GM12878 (cell line): ENCODE data around the gene RAPGEF1. TPM values are rescaled to one million over a fixed set of nuclear protein-coding genes. Genes with fewer than 3 reads are reported as not detected.

ENCODE experiments used
- ATF7 ChIP-seq: fragments of 450-650 bp; IDR thresholded peaks from 2 replicates; pipeline ENCODE4 v1.6.1; 2016; ENCODE audit warnings: low read depth, mild to moderate bottlenecking
- BCL11A ChIP-seq: IDR thresholded peaks from 2 replicates; pipeline ENCODE4 v1.6.1; 2011; ENCODE audit warnings: low read depth, low read length
- E2F4 ChIP-seq: IDR thresholded peaks from 2 replicates; pipeline ENCODE4 v1.6.1; 2012; ENCODE audit warnings: low read depth, low read length, improper control_type of control experiment
- EP300 ChIP-seq, 2 experiments: fragments of 150-350 bp in 1 of 2; IDR thresholded peaks; 2 replicates each; pipeline ENCODE4 v1.6.1; 2011 to 2012; ENCODE audit warnings: low read depth in 2 of 2, low read length in 2 of 2, borderline replicate concordance in 1 of 2, improper control_type of control experiment in 1 of 2, inconsistent platforms in 1 of 2; ENCODE audit not compliant: control insufficient read depth in 1 of 2
- EZH2 ChIP-seq: IDR thresholded peaks from 2 replicates; pipeline ENCODE4 v1.6.1; 2012; ENCODE audit warnings: low read depth, mild to moderate bottlenecking, control low read depth, inconsistent platforms, low read length, borderline replicate concordance; ENCODE audit not compliant: control insufficient read depth
- IKZF1 ChIP-seq: fragments of 450-650 bp; conservative IDR thresholded peaks from 2 replicates; pipeline ENCODE4 v1.6.1; 2017; ENCODE audit warnings: antibody characterized with exemption, mild to moderate bottlenecking
- IRF5 ChIP-seq: fragments of 450-650 bp; IDR thresholded peaks from 2 replicates; pipeline ENCODE4 v1.6.1; 2017; ENCODE audit warnings: borderline replicate concordance
- MEF2B ChIP-seq: fragments of 450-650 bp; IDR thresholded peaks from 2 replicates; pipeline ENCODE4 v1.6.1; 2018; ENCODE audit warnings: mild to moderate bottlenecking, moderate library complexity; ENCODE audit not compliant: partially characterized antibody, poor library complexity, severe bottlenecking
- MTA2 ChIP-seq: fragments of 450-650 bp; IDR thresholded peaks from 2 replicates; pipeline ENCODE4 v1.6.1; 2016; ENCODE audit warnings: low read depth, mild to moderate bottlenecking, moderate library complexity
- MXI1 ChIP-seq: fragments of 150-350 bp; IDR thresholded peaks from 2 replicates; pipeline ENCODE4 v1.6.1; 2011; ENCODE audit warnings: low read depth, mild to moderate bottlenecking, inconsistent platforms, low read length, improper control_type of control experiment
- NFYB ChIP-seq: IDR thresholded peaks from 2 replicates; pipeline ENCODE4 v1.6.1; 2011; ENCODE audit warnings: low read depth, mild to moderate bottlenecking, low read length, improper control_type of control experiment, moderate library complexity; ENCODE audit not compliant: insufficient read depth
- PAX5 ChIP-seq: IDR thresholded peaks from 2 replicates; pipeline ENCODE4 v1.6.1; 2011; ENCODE audit warnings: low read depth, low read length, borderline replicate concordance
- RELB ChIP-seq: fragments of 450-650 bp; IDR thresholded peaks from 2 replicates; pipeline ENCODE4 v1.6.1; 2017; ENCODE audit warnings: low read depth, mild to moderate bottlenecking, moderate library complexity
- RFX5 ChIP-seq: IDR thresholded peaks from 2 replicates; pipeline ENCODE4 v1.6.1; 2011; ENCODE audit warnings: low read depth, low read length, improper control_type of control experiment
- SKIL ChIP-seq: fragments of 450-650 bp; IDR thresholded peaks from 2 replicates; pipeline ENCODE4 v1.6.1; 2017; ENCODE audit warnings: mild to moderate bottlenecking, low read depth, inconsistent platforms; ENCODE audit not compliant: poor library complexity, severe bottlenecking
- SMC3 ChIP-seq: IDR thresholded peaks from 2 replicates; pipeline ENCODE4 v1.6.1; 2011; ENCODE audit warnings: low read length, improper control_type of control experiment, borderline replicate concordance
- SP1 ChIP-seq: IDR thresholded peaks from one replicate; pipeline ENCODE4 v1.6.1; 2011; ENCODE audit warnings: low read depth, low read length
- SREBF2 ChIP-seq: IDR thresholded peaks from 2 replicates; pipeline ENCODE4 v1.6.1; 2012; ENCODE audit warnings: mild to moderate bottlenecking, low read length
- SUZ12 ChIP-seq: fragments of 200-600 bp; sonication (generic); IDR thresholded peaks from one replicate; pipeline ENCODE4 v1.6.1; 2018; ENCODE audit warnings: antibody characterized with exemption, mild to moderate bottlenecking; ENCODE audit not compliant: unreplicated experiment
- WRNIP1 ChIP-seq: IDR thresholded peaks from 2 replicates; pipeline ENCODE4 v1.6.1; 2011; ENCODE audit warnings: low read depth, low read length, improper control_type of control experiment, borderline replicate concordance
- ZNF24 ChIP-seq: fragments of 450-650 bp; IDR thresholded peaks from 2 replicates; pipeline ENCODE4 v1.6.1; 2017; ENCODE audit warnings: antibody characterized with exemption, mild to moderate bottlenecking
- polyA plus RNA-seq, 11 experiments: library from polyadenylated mRNA; depleted of rRNA in 4 of 11; unstranded in 6 of 11; stranded (reverse) in 5 of 11; fragments of >200 nt; fragmentation: Nextera tagmentation in 4 of 11; fragmentation: Illumina TruSeq in 1 of 11; extraction: Ambion mirVana in 4 of 11; extraction: Trizol in 1 of 11; gene quantifications; 1 replicate in 1 of 11; 2 replicates in 10 of 11; pipeline versions ENCODE4 v1.2.1 to v1.2.3, GENCODE V29; 2011 to 2016; ENCODE audit warnings: inconsistent platforms in 2 of 11, missing spikeins in 2 of 11, low read depth in 1 of 11
- total RNA-seq, 4 experiments: library from RNA; depleted of rRNA in 3 of 4; stranded (reverse); fragments of >200 nt in 3 of 4; fragmentation: Illumina TruSeq in 1 of 4; extraction: Trizol in 1 of 4; gene quantifications; 2 replicates each; pipeline versions ENCODE4 v1.2.1 to v1.2.3, GENCODE V29; 2013 to 2021

Gene RAPGEF1
- total and polyA plus RNA-seq, 10 of the 15 experiments (the other 5 are each of a cell fraction or from before 2014, with no cell fraction given), result 0.42 to 113 (median 45.9) TPM

- TF ChIP-seq MEF2B (peak; percentile 91), EZH2 (no peak), RELB (peak; percentile 78), BCL11A (peak; percentile 63; the same call in 1 of the 2 replicates), PAX5 (peak; percentile 35; the same call in 1 of the 2 replicates), SUZ12 (no peak), ATF7 (peak; percentile 59), EP300 (IDR thresholded peaks at IDR 0.05; ENCODE audit: borderline replicate concordance in 1 of 2, control insufficient read depth in 1 of 2, low read depth in 2 of 2, low read length in 2 of 2) (peak; percentile 42 to 63; a peak in 3 of 4 replicates), MTA2 (peak; percentile 83), NFYB (no peak), WRNIP1 (0 out of 2 replicates have a peak, but pooled peaks have one; percentile 24), SREBF2 (no peak), IKZF1 (peak; percentile 84), SKIL (peak; percentile 69), E2F4 (no peak), ZNF24 (peak; percentile 85), IRF5 (no peak), MXI1 (peak; percentile 77; the same call in 1 of the 2 replicates), RFX5 (no peak), SP1 (peak; percentile 8), SMC3 (peak; percentile 9; the same call in 1 of the 2 replicates)
Observed at GRCh38 chr9:131727795-131728545, 11.9 kb downstream of the RAPGEF1 start (continued).
